ENCODE data around the gene PDE4A. TPM values are rescaled to one million over a fixed set of nuclear protein-coding genes. Genes with fewer than 3 reads are reported as not detected.

PDE4A gene
- total and polyA plus RNA-seq, 2 experiments from 2014 or later, result 2.8 to 4.3 TPM

- Histone ChIP-seq H3K27ac (no peak overlapping the region), H3K9me2 (replicated peaks; ENCODE audit: insufficient read depth) (no peaks in the 10 kb centered on the region), H4K20me1 (ENCODE audit: insufficient read depth, poor library complexity, severe bottlenecking) (no peaks in the 10 kb centered on the region), H3K27me3 (peaks cover 36% of the 10 kb centered on the region), H3K36me3 (replicated peaks; ENCODE audit: insufficient read depth, low read depth) (no peaks in the 10 kb centered on the region), H3K9me3 (ENCODE audit: low read depth) (no peaks in the 10 kb centered on the region), H2AFZ (no peak overlapping the region), H3K4me3 (no peak overlapping the region), H3K4me1 (ENCODE audit: insufficient read depth) (no peaks in the 10 kb centered on the region), H3K4me2 (peak overlapping the region; percentile 54), H3K79me2 (no peaks in the 10 kb centered on the region)
- DNase-seq (ENCODE audit: low spot score), result peak; percentile 30
- WGBS (ENCODE audit: low lambda C conversion rate, missing lambda C conversion rate), result 13% methylated on average over 15 of the region's 15 CpGs
- TF ChIP-seq EZH2 (IDR thresholded peaks at IDR 0.05; ENCODE audit: borderline replicate concordance), result no peak
- TF ChIP-seq, protein P1, sequence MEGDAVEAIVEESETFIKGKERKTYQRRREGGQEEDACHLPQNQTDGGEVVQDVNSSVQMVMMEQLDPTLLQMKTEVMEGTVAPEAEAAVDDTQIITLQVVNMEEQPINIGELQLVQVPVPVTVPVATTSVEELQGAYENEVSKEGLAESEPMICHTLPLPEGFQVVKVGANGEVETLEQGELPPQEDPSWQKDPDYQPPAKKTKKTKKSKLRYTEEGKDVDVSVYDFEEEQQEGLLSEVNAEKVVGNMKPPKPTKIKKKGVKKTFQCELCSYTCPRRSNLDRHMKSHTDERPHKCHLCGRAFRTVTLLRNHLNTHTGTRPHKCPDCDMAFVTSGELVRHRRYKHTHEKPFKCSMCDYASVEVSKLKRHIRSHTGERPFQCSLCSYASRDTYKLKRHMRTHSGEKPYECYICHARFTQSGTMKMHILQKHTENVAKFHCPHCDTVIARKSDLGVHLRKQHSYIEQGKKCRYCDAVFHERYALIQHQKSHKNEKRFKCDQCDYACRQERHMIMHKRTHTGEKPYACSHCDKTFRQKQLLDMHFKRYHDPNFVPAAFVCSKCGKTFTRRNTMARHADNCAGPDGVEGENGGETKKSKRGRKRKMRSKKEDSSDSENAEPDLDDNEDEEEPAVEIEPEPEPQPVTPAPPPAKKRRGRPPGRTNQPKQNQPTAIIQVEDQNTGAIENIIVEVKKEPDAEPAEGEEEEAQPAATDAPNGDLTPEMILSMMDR (IDR thresholded peaks at IDR 0.05; ENCODE audit: poor library complexity), result peak; percentile 65
Measured at GRCh38 chr19:10510301-10510802, 90.0 kb downstream of the PDE4A start.

DNA sequence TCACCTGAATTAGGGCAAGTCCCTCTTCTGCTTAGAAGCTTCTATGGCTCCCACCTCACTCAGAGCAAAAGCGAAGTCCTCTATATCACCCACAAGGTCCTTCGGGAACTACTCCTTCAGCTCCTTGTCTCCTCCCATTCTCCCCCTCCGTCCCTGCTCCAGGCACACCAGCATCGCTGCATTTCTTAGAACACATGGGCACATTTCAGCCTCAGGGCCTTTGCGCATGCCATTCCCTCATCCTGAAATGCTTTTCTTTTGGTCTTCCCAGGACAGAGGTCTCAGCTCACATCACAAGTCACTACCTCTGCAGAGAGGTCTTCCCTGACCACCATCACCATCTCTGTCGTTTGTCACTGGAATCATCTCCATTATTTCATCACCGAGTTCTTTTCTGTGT, 92.9 kb downstream of the PDE4A start:
- 87% methylated on average over 7 of the region's 7 CpGs for whole genome bisulfite sequencing (ENCODE audit: low lambda C conversion rate, missing lambda C conversion rate)
- Histone ChIP-seq H4K20me1 (ENCODE audit: insufficient read depth, poor library complexity, severe bottlenecking) (no peaks in the 10 kb centered on the region), H3K27me3 (peaks cover 65% of the 10 kb centered on the region), H3K4me2 (no peak overlapping the region), H3K9me3 (ENCODE audit: low read depth) (no peaks in the 10 kb centered on the region), H3K4me1 (ENCODE audit: insufficient read depth) (peaks cover 5% of the 10 kb centered on the region), H3K79me2 (no peaks in the 10 kb centered on the region), H3K27ac (no peak overlapping the region), H3K4me3 (no peak overlapping the region), H3K36me3 (replicated peaks; ENCODE audit: insufficient read depth, low read depth) (no peaks in the 10 kb centered on the region), H2AFZ (no peak overlapping the region), H3K9me2 (replicated peaks; ENCODE audit: insufficient read depth) (no peaks in the 10 kb centered on the region)
- no peak for TF ChIP-seq EZH2 (IDR thresholded peaks at IDR 0.05; ENCODE audit: borderline replicate concordance)
- TF ChIP-seq EZH2phosphoT487 (IDR thresholded peaks at IDR 0.05; ENCODE audit: low read depth, severe bottlenecking, unreplicated experiment), result no peak
- TF ChIP-seq, protein P1 (IDR thresholded peaks at IDR 0.05; ENCODE audit: poor library complexity), result no peak
- DNase-seq (ENCODE audit: low spot score), result no peak

DNA sequence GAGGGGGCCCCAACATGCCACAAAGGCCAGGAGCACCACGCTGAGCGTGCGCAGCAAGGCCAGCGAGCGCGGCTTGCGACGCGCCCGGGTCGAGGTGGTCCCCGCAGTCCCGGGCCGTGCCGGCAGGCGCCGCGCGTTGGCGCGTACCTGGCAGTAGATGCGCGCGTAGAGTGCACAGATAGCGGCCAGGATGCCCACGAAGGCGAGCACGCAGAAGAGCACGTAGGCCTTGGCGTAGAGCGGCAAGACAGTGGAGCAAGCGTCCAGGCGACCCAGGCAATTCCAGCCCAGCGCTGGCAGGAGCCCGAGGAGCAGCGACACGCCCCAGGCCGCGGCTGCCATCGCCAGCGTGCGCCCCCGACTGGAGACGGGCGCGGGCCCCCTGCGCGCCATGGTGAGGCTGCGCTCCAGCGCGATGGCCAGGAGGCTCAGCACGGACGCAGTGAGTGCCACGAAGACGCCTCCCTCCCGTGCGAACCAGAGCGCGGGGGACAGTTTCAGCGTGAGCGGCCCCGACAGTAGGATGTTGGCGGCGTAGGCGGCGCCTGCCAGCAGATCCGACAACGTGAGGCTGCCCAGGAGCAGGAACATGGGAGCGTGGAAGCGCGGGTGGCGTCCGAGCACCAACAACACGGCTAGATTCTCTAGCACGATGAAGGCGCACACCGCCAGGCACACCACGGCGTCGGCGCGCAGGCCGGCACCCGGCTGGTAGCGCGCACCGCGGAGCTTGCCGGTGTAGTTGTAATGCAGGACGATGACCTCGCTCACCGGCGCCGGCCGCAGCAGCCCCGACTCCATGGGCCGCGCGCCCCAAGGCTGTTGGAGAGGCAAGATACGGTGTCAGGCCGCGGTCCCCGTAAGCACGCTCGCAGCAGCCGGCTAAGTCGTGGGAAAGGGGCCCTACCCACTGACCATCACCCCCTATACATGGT, 94.1 kb downstream of the PDE4A start:
- H3K9me2 ChIP-seq (replicated peaks; ENCODE audit: insufficient read depth), result no peaks in the 10 kb centered on the region
- 13% methylated on average over 104 of the region's 107 CpGs for WGBS (ENCODE audit: low lambda C conversion rate, missing lambda C conversion rate)
- no peaks in the 10 kb centered on the region for H4K20me1 ChIP-seq (ENCODE audit: insufficient read depth, poor library complexity, severe bottlenecking)
- no peak overlapping the region for H2AFZ ChIP-seq
- TF ChIP-seq EZH2phosphoT487 (IDR thresholded peaks at IDR 0.05; ENCODE audit: low read depth, severe bottlenecking, unreplicated experiment), result peak; percentile 31
- TF ChIP-seq EZH2 (IDR thresholded peaks at IDR 0.05; ENCODE audit: borderline replicate concordance), result peak; percentile 95
- TF ChIP-seq, protein P1 (IDR thresholded peaks at IDR 0.05; ENCODE audit: poor library complexity), result no peak
- no peak overlapping the region for H3K27ac ChIP-seq
- H3K79me2 ChIP-seq, result no peaks in the 10 kb centered on the region
- peaks cover 77% of the 10 kb centered on the region for H3K27me3 ChIP-seq
- no peaks in the 10 kb centered on the region for H3K36me3 ChIP-seq (replicated peaks; ENCODE audit: insufficient read depth, low read depth)
- peaks cover 7% of the 10 kb centered on the region for H3K4me1 ChIP-seq (ENCODE audit: insufficient read depth)
- H3K4me3 ChIP-seq, result no peak overlapping the region
- peak overlapping the region; percentile 64 for H3K4me2 ChIP-seq
- no peaks in the 10 kb centered on the region for H3K9me3 ChIP-seq (ENCODE audit: low read depth)
- DNase-seq (ENCODE audit: low spot score), result peak; percentile 17
